Lower lobe of right lung (tissue), 2 donors: ENCODE results near the gene SLC35B1. TPM values are rescaled to one million over a fixed set of nuclear protein-coding genes. Genes with fewer than 3 reads are reported as not detected.
"Not testable (repeated sequence)": the region's sequence is repeated elsewhere in the genome, so short reads cannot be mapped to it uniquely, and the experiment has no call there.

Experiments
- ATAC-seq, 2 donors: fragments of 200-7000 bp; cut with Tn5 transposase; one replicate each; pipeline ENCODE4 v1.9.1; 2020 to 2022; ENCODE audit warnings: mild to moderate bottlenecking in 2 of 2, moderate library complexity in 2 of 2
- DNase-seq: peaks from one replicate; pipeline ENCODE4 v3.0.0-alpha.2; 2020
- H3K27ac ChIP-seq: fragments of 200-600 bp; one replicate; pipeline ENCODE4 v1.8.0; 2022
- H3K27me3 ChIP-seq: fragments of 200-600 bp; one replicate; pipeline ENCODE4 v1.8.0; 2022; ENCODE audit warnings: low read depth
- H3K36me3 ChIP-seq: fragments of 200-600 bp; one replicate; pipeline ENCODE4 v1.8.0; 2022; ENCODE audit warnings: mild to moderate bottlenecking
- H3K4me1 ChIP-seq: fragments of 200-600 bp; one replicate; pipeline ENCODE4 v1.8.0; 2022
- H3K4me3 ChIP-seq: fragments of 200-600 bp; one replicate; pipeline ENCODE4 v1.8.0; 2022; ENCODE audit warnings: mild to moderate bottlenecking
- H3K9me3 ChIP-seq: fragments of 200-600 bp; one replicate; pipeline ENCODE4 v1.8.0; 2022
- intact Hi-C: fragments of 100-400 bp; cut with DNase I; formaldehyde crosslinking; loops from one replicate; pipeline ENCODE4 v1.11.0; 2022
- total RNA-seq: library from RNA; stranded (reverse); fragmentation: NEBNext Ultra II Directional; extraction: Animal tissue kit (Norgen Biotek cat#: 25700); gene quantifications from one replicate; pipeline ENCODE4 v1.2.1, GENCODE V29; 2021
- TF ChIP-seq, protein P1 (sequence below): fragments of 200-600 bp; IDR thresholded peaks from one replicate; pipeline ENCODE4 v1.8.0; 2022; ENCODE audit warnings: antibody characterized with exemption, mild to moderate bottlenecking
- donor health status: DM: no; HTN: yes; CAD: no; lungs with severe emphysema.

The SLC35B1 gene
- total RNA-seq, 1 donor from 2014 or later, result 38.9 TPM

- Histone ChIP-seq H3K27me3 (no peaks in the 10 kb centered on the region), H3K27ac (peak overlapping the region; percentile 58), H3K4me1 (peaks cover 27% of the 10 kb centered on the region), H3K36me3 (peaks cover 7% of the 10 kb centered on the region), H3K9me3 (no peaks in the 10 kb centered on the region), H3K4me3 (no peak overlapping the region)
- peak; percentile 87 to 89 for ATAC-seq
- TF ChIP-seq, protein P1, sequence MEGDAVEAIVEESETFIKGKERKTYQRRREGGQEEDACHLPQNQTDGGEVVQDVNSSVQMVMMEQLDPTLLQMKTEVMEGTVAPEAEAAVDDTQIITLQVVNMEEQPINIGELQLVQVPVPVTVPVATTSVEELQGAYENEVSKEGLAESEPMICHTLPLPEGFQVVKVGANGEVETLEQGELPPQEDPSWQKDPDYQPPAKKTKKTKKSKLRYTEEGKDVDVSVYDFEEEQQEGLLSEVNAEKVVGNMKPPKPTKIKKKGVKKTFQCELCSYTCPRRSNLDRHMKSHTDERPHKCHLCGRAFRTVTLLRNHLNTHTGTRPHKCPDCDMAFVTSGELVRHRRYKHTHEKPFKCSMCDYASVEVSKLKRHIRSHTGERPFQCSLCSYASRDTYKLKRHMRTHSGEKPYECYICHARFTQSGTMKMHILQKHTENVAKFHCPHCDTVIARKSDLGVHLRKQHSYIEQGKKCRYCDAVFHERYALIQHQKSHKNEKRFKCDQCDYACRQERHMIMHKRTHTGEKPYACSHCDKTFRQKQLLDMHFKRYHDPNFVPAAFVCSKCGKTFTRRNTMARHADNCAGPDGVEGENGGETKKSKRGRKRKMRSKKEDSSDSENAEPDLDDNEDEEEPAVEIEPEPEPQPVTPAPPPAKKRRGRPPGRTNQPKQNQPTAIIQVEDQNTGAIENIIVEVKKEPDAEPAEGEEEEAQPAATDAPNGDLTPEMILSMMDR, result no peak
- DNase-seq, result peak; percentile 52
- intact Hi-C loops, result no loop called here
Measured at GRCh38 chr17:49730078-49730784, 22.5 kb upstream of the SLC35B1 start.

DNA sequence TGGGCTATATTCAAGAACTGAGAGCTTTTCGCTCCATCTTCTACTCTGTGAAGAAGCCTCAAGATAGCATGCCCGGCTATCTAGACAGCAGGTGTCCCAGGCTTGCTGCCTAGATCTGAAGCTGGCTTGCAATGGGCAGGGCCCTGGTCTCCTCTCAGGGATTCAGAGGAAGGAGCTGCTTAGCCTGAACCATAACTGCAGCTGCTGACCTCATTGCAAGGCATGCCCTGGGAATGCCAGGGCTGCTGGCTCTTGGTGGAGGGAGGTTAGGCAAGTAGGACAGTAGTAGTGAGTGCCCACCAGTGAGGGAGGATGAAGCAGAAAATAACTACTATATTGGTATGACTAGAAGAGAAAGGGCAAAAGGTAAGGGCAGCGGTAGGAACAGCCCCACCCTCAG is 21.3 kb upstream of the SLC35B1 start:
- Histone ChIP-seq H3K36me3 (peaks cover 7% of the 10 kb centered on the region), H3K27ac (peak overlapping the region; percentile 33), H3K27me3 (no peaks in the 10 kb centered on the region), H3K9me3 (no peaks in the 10 kb centered on the region), H3K4me1 (peaks cover 30% of the 10 kb centered on the region), H3K4me3 (no peak overlapping the region)
- intact Hi-C loops, result no loop called here
- TF ChIP-seq, protein P1, result no peak
- no peak for DNase-seq
- no peak for ATAC-seq

- H3K36me3 ChIP-seq, result peaks cover 7% of the 10 kb centered on the region
- no peak for DNase-seq
- TF ChIP-seq, protein P1, result no peak
- intact Hi-C loops, result no loop called here
- ATAC-seq, result no peak
- no peak overlapping the region for H3K27ac ChIP-seq
- no peaks in the 10 kb centered on the region for H3K27me3 ChIP-seq
- H3K4me3 ChIP-seq, result no peak overlapping the region
- peaks cover 36% of the 10 kb centered on the region for H3K4me1 ChIP-seq
- H3K9me3 ChIP-seq, result no peaks in the 10 kb centered on the region
Measured at GRCh38 chr17:49728425-49728824, 20.7 kb upstream of the SLC35B1 start.

GRCh38 chr17:49727380-49727779 is 19.6 kb upstream of the SLC35B1 start:
- TF ChIP-seq, protein P1, result no peak

DNA sequence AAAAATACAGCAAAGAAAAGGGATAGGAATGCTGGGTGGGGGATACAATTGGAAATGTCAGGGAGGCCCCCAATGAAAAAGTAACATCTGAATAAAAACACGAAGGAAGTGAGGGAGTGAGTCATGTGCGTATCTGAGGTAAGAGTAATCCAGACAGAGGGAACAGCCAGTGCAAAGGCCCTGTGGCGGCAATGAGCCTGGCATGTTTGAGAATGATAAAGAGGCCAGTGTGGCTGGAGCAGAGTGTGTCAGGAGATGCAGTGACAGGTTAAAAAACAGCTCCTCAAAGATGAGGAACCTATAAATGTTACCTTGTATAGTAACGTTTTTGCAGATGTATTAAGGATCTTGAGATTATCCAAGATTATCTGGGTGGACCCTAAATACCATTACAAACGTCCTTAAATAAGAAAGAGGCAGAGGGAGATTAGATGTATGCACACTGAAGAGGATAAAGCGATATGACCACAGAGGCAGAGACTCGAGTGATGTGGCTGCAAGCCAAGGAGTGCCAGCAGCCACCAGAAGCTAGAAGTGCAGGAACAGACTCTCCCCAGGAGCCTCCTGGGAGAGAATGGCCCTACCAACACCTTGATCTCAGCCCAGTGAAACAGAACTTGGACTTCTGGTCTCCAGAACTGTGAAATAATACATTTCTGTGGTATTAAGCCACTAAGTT is 17.8 kb upstream of the SLC35B1 start:
- TF ChIP-seq, protein P1, result no peak
- Histone ChIP-seq H3K4me3 (no peak overlapping the region), H3K27ac (no peak overlapping the region), H3K4me1 (peaks cover 37% of the 10 kb centered on the region), H3K27me3 (no peaks in the 10 kb centered on the region), H3K36me3 (peaks cover 18% of the 10 kb centered on the region), H3K9me3 (no peaks in the 10 kb centered on the region)
- DNase-seq, result no peak
- intact Hi-C loops, result no loop called here
- ATAC-seq, result no peak

More at GRCh38 chr17:49727380-49727779, 19.6 kb upstream of the SLC35B1 start:
- no peak for DNase-seq
- Histone ChIP-seq H3K4me3 (no peak overlapping the region), H3K9me3 (no peaks in the 10 kb centered on the region), H3K27ac (no peak overlapping the region), H3K36me3 (peaks cover 8% of the 10 kb centered on the region), H3K27me3 (no peaks in the 10 kb centered on the region), H3K4me1 (peaks cover 45% of the 10 kb centered on the region)
- ATAC-seq, result no peak
- intact Hi-C loops, result no loop called here

- DNase-seq, intact Hi-C loops, H3K4me3 ChIP-seq, H3K27me3 ChIP-seq, ATAC-seq, H3K9me3 ChIP-seq: not testable (repeated sequence)
- Histone ChIP-seq H3K27ac (peak overlapping the region; percentile 18), H3K4me1 (peaks cover 28% of the 10 kb centered on the region), H3K36me3 (peaks cover 26% of the 10 kb centered on the region)
Measured at GRCh38 chr17:49724552-49724951, 16.8 kb upstream of the SLC35B1 start.
